ENCODE data around the gene ZFP69.
"Not testable (repeated sequence)": the region's sequence is repeated elsewhere in the genome, so short reads cannot be mapped to it uniquely, and the experiment has no call there.

Gene ZFP69

DNA sequence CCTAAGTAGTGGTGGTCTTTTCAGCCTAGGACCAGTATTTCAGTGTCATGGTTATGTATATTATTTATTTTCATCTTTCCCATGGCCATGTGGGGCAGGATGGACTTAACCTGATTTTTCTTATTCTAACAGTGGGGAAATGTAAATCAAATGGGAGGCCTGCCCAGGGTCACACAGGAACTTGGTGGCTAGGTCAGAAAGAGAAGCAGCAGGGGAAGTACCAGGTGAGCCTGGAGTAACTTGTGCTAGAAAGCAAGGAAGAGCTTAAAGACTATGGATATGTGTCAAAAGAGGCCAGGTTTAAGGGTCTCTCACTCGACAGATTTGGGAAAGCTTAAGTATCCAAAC, 25.9 kb upstream of the ZFP69 start:
- Histone ChIP-seq H3K4me1 (ENCODE audit: control insufficient read depth, insufficient read depth, low read length) (peaks cover 9% of the 10 kb centered on the region), H3K9me3 (ENCODE audit: control insufficient read depth in 2 of 2, low read length in 2 of 2) (peaks cover 2 to 6% of the 10 kb centered on the region in 2 donors), H3K27ac (ENCODE audit: low read length) (no peak overlapping the region), H3K9ac (ENCODE audit: low read length in 2 of 2) (no peak overlapping the region), H3K27me3 (ENCODE audit: control insufficient read depth in 1 of 2, insufficient read depth in 2 of 2, low read length in 2 of 2) (no peaks in the 10 kb centered on the region), H3K36me3 (ENCODE audit: control insufficient read depth in 2 of 2, insufficient read depth in 2 of 2, low read length in 2 of 2) (peaks cover 0 to 2% of the 10 kb centered on the region in 2 donors), H3K4me3 (ENCODE audit: low read length in 2 of 2) (peak overlapping the region in 1 of 2 donors; percentile 83)

DNA sequence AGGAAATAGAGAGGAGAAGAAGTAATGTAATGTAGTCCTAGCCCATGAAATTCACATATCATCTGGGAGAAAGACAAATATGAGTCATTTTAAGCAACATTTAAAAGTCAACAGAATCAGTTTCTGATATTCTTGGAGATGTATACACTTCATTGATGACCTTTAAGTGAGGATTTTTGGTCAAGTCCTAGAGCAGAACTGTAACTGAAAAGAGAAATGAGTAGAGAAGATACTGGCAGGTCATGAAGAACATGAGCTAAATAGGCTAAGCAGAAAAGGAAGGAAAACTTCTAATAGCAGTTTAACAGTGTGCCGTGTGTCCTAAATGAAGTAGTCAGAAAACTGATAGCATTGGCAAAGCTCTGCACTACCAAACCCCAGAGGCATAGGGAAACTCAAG, 22.2 kb upstream of the ZFP69 start:
- Histone ChIP-seq H3K9ac (ENCODE audit: low read length in 2 of 2) (no peak overlapping the region), H3K27ac (ENCODE audit: low read length) (no peak overlapping the region), H3K36me3 (ENCODE audit: control insufficient read depth in 2 of 2, insufficient read depth in 2 of 2, low read length in 2 of 2) (peaks cover 11% of the 10 kb centered on the region in 2 donors), H3K4me3 (ENCODE audit: low read length in 2 of 2) (no peak overlapping the region), H3K9me3 (ENCODE audit: control insufficient read depth in 2 of 2, low read length in 2 of 2) (peaks cover 11 to 19% of the 10 kb centered on the region in 2 donors), H3K4me1 (ENCODE audit: control insufficient read depth, insufficient read depth, low read length) (peaks cover 9% of the 10 kb centered on the region), H3K27me3 (ENCODE audit: control insufficient read depth in 1 of 2, insufficient read depth in 2 of 2, low read length in 2 of 2) (no peaks in the 10 kb centered on the region)

DNA sequence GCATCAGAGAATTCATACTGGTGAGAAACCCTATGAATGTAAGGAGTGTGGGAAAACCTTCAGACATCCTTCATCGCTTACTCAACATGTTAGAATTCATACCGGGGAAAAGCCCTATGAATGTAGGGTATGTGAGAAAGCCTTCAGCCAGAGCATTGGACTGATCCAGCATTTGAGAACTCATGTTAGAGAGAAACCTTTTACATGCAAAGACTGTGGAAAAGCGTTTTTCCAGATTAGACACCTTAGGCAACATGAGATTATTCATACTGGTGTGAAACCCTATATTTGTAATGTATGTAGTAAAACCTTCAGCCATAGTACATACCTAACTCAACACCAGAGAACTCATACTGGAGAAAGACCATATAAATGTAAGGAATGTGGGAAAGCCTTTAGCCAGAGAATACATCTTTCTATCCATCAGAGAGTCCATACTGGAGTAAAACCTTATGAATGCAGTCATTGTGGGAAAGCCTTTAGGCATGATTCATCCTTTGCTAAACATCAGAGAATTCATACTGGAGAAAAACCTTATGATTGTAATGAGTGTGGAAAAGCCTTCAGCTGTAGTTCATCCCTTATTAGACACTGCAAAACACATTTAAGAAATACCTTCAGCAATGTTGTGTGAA, 14.0 kb upstream of the ZFP69 start:
- peak overlapping the region in 1 of 2 donors; percentile 11 for H3K4me3 ChIP-seq (ENCODE audit: low read length in 2 of 2)

DNA sequence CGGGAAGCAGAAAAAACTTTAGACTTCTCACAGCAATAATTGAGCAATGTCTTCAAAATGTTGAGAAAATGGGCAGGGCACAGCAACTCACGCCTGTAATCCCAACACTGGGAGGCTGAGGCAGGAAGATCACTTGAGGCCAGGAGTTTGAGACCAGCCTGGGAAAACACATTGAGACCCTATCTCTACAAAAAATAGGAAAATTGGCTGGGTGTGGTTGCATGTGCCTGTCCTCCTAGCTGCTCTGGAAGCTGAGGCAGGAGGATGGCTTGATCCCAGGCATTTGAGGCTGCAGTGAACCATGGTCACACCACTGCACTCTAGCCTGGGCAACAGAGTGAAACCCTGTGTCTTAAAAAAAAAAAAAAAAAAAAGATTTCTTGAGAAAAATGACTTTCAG, 7.8 kb upstream of the ZFP69 start:
- Histone ChIP-seq H3K36me3 (ENCODE audit: control insufficient read depth in 2 of 2, insufficient read depth in 2 of 2, low read length in 2 of 2) (no peaks in the 10 kb centered on the region), H3K4me3 (ENCODE audit: low read length in 2 of 2) (no peak overlapping the region), H3K27ac (ENCODE audit: low read length) (no peak overlapping the region), H3K9me3 (ENCODE audit: control insufficient read depth in 2 of 2, low read length in 2 of 2) (peaks cover 19 to 43% of the 10 kb centered on the region in 2 donors), H3K4me1 (ENCODE audit: control insufficient read depth, insufficient read depth, low read length) (no peaks in the 10 kb centered on the region), H3K27me3 (ENCODE audit: control insufficient read depth in 1 of 2, insufficient read depth in 2 of 2, low read length in 2 of 2) (no peaks in the 10 kb centered on the region), H3K9ac (ENCODE audit: low read length in 2 of 2) (no peak overlapping the region)

More for the DNA sequence above, 14.0 kb upstream of the ZFP69 start:
- Histone ChIP-seq H3K4me1 (ENCODE audit: control insufficient read depth, insufficient read depth, low read length) (no peaks in the 10 kb centered on the region), H3K9ac (ENCODE audit: low read length in 2 of 2) (no peak overlapping the region), H3K9me3 (ENCODE audit: control insufficient read depth in 2 of 2, low read length in 2 of 2) (peaks cover 30 to 59% of the 10 kb centered on the region in 2 donors), H3K27me3 (ENCODE audit: control insufficient read depth in 1 of 2, insufficient read depth in 2 of 2, low read length in 2 of 2) (no peaks in the 10 kb centered on the region), H3K36me3 (ENCODE audit: control insufficient read depth in 2 of 2, insufficient read depth in 2 of 2, low read length in 2 of 2) (peaks cover under 1 to 4% of the 10 kb centered on the region in 2 donors), H3K27ac (ENCODE audit: low read length) (no peak overlapping the region)

DNA sequence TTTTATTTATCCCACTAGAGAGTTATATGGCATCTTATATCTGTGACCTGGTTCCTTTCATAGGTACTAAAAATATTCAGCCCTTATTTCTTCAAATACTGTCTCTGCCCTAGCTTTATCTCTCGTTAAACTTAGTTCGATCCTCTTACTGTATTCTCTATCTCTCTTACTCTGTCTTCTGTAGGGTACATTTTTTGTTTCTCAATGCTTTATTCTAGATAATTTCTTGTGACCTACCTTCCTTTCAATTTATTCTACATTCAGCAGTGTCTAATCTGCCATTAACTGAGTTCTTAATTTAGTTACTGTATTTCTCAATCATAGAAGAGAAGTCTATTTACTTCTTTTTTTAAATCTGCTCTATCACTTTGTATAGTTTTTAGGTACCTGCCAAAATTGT, 1.8 kb upstream of the ZFP69 start:
- H3K27ac ChIP-seq (ENCODE audit: low read length), result no peak overlapping the region
- peaks cover 0 to 12% of the 10 kb centered on the region in 2 donors for H3K9me3 ChIP-seq (ENCODE audit: control insufficient read depth in 2 of 2, low read length in 2 of 2)
- H3K4me3 ChIP-seq (ENCODE audit: low read length in 2 of 2), result no peak overlapping the region
- H3K27me3 ChIP-seq (ENCODE audit: control insufficient read depth in 1 of 2, insufficient read depth in 2 of 2, low read length in 2 of 2), result no peaks in the 10 kb centered on the region
- no peak overlapping the region for H3K9ac ChIP-seq (ENCODE audit: low read length in 2 of 2)
- H3K4me1 ChIP-seq (ENCODE audit: control insufficient read depth, insufficient read depth, low read length), result peaks cover 10% of the 10 kb centered on the region
- no peaks in the 10 kb centered on the region for H3K36me3 ChIP-seq (ENCODE audit: control insufficient read depth in 2 of 2, insufficient read depth in 2 of 2, low read length in 2 of 2)

DNA sequence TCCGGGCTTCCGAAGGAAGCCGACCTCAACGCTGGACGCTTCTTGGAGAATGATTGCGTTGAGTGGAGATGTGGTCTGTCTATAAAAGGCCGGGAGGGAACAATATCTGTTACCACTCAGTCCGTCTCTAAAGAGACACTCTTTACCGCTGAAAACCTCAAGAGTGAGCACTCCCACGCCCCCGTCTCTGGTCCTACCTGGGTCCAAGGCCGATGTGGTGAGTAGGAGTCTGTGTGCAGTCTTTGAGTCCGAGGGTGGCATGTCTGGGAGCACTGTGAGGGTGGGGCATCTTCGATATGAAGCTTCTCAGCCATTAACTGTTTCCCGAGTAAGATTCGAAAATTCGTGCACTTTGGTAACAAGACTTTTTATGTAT, 576 bp downstream of the ZFP69 start:
- Histone ChIP-seq H3K9me3 (ENCODE audit: control insufficient read depth in 2 of 2, low read length in 2 of 2) (peaks cover 0 to 8% of the 10 kb centered on the region in 2 donors), H3K36me3 (ENCODE audit: control insufficient read depth in 2 of 2, insufficient read depth in 2 of 2, low read length in 2 of 2) (peaks cover 5 to 7% of the 10 kb centered on the region in 2 donors), H3K27me3 (ENCODE audit: control insufficient read depth in 1 of 2, insufficient read depth in 2 of 2, low read length in 2 of 2) (no peaks in the 10 kb centered on the region), H3K27ac (ENCODE audit: low read length) (peak overlapping the region; percentile 24), H3K9ac (ENCODE audit: low read length in 2 of 2) (peak overlapping the region; percentile 54 to 82), H3K4me3 (ENCODE audit: low read length in 2 of 2) (peak overlapping the region; percentile 78 to 85), H3K4me1 (ENCODE audit: control insufficient read depth, insufficient read depth, low read length) (peaks cover 10% of the 10 kb centered on the region)

DNA sequence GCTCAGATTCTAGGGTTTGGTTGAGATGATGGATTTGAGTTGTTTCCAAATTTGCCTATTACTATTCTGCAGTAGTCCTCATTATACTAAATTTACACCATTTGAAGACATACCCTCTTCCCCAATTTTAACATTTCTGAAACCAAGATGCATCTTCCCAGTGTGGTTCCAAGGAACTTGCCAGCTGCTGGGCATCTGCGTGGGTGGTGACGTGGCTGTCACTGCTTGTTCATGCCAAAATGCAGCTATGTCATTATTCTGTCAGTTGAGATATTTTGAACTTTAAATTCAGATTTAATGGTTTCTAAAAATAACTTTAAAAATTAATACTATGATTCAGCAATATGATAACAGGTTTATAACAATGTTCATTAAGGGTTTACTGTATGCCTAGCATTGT, 1.2 kb downstream of the ZFP69 start:
- Histone ChIP-seq H3K36me3 (ENCODE audit: control insufficient read depth in 2 of 2, insufficient read depth in 2 of 2, low read length in 2 of 2) (peaks cover 5 to 9% of the 10 kb centered on the region in 2 donors), H3K4me3 (ENCODE audit: low read length in 2 of 2) (peak overlapping the region; percentile 78 to 85), H3K27me3 (ENCODE audit: control insufficient read depth in 1 of 2, insufficient read depth in 2 of 2, low read length in 2 of 2) (no peaks in the 10 kb centered on the region), H3K9ac (ENCODE audit: low read length in 2 of 2) (peak overlapping the region in 1 of 2 donors; percentile 82), H3K4me1 (ENCODE audit: control insufficient read depth, insufficient read depth, low read length) (peaks cover 10% of the 10 kb centered on the region), H3K9me3 (ENCODE audit: control insufficient read depth in 2 of 2, low read length in 2 of 2) (peaks cover 0 to 5% of the 10 kb centered on the region in 2 donors), H3K27ac (ENCODE audit: low read length) (no peak overlapping the region)

DNA sequence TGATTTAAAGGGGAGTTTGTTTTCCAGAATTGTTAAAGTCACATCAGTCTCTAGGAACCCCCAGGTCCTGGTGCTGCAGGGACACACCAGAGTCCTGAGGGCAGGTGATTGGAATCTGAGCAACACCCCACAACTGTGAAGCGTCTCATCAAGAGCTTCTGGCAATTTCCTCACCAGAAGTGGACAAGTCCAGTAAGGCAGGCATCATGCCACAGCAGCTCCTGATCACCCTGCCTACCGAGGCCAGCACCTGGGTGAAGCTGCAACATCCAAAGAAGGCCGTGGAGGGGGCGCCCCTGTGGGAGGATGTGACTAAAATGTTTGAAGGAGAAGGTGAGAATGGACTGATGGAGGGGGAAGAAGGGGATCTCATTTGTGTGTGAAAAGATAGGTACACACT, 2.1 kb downstream of the ZFP69 start:
- no peak overlapping the region for H3K9ac ChIP-seq (ENCODE audit: low read length in 2 of 2)
- H3K9me3 ChIP-seq (ENCODE audit: control insufficient read depth in 2 of 2, low read length in 2 of 2), result peaks cover 0 to 4% of the 10 kb centered on the region in 2 donors
- H3K36me3 ChIP-seq (ENCODE audit: control insufficient read depth in 2 of 2, insufficient read depth in 2 of 2, low read length in 2 of 2), result peaks cover 5 to 11% of the 10 kb centered on the region in 2 donors
- H3K27ac ChIP-seq (ENCODE audit: low read length), result no peak overlapping the region
- no peaks in the 10 kb centered on the region for H3K27me3 ChIP-seq (ENCODE audit: control insufficient read depth in 1 of 2, insufficient read depth in 2 of 2, low read length in 2 of 2)
- H3K4me1 ChIP-seq (ENCODE audit: control insufficient read depth, insufficient read depth, low read length), result peaks cover 10% of the 10 kb centered on the region
- no peak overlapping the region for H3K4me3 ChIP-seq (ENCODE audit: low read length in 2 of 2)

DNA sequence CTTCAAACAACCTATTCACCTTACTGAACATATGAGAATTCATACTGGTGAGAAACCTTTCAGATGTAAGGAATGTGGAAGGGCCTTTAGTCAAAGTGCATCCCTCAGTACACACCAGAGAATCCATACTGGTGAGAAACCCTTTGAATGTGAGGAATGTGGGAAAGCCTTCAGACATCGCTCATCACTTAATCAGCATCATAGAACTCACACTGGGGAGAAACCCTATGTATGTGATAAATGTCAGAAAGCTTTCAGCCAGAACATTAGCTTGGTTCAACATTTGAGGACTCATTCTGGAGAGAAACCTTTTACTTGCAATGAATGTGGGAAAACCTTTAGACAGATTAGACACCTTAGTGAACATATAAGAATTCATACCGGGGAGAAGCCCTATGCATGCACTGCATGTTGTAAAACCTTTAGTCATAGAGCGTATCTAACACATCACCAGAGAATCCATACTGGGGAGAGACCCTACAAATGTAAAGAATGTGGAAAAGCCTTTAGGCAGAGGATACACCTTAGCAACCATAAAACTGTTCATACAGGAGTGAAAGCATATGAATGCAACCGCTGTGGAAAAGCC, 18.3 kb downstream of the ZFP69 start:
- peaks cover 13 to 40% of the 10 kb centered on the region in 2 donors for H3K9me3 ChIP-seq (ENCODE audit: control insufficient read depth in 2 of 2, low read length in 2 of 2)
- no peak overlapping the region for H3K27ac ChIP-seq (ENCODE audit: low read length)

DNA sequence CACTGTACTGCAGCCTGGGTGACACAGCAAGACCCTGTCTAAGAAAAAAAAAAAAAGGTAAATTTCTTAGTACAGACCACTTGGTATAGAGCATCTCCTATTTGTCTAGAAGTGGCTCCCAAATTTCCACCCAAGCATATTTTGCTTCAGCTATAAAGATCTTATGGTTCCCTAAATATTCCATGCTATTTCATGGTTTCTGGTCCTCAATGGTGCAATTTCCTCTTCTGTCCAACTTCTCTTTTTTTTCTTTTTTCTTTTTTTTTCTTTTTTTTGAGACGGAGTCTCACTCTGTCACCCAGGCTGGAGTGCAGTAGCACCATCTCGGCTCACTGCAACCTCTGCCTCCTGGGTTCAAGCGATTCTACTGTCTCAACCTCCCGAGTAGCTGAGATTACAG, 25.6 kb downstream of the ZFP69 start:
- not testable (repeated sequence) for H3K36me3 ChIP-seq (ENCODE audit: control insufficient read depth in 2 of 2, insufficient read depth in 2 of 2, low read length in 2 of 2); H3K4me1 ChIP-seq (ENCODE audit: control insufficient read depth, insufficient read depth, low read length); H3K4me3 ChIP-seq (ENCODE audit: low read length in 2 of 2); H3K9ac ChIP-seq (ENCODE audit: low read length in 2 of 2); H3K27me3 ChIP-seq (ENCODE audit: control insufficient read depth in 1 of 2, insufficient read depth in 2 of 2, low read length in 2 of 2); H3K27ac ChIP-seq (ENCODE audit: low read length)
- H3K9me3 ChIP-seq (ENCODE audit: control insufficient read depth in 2 of 2, low read length in 2 of 2), result peaks cover 0 to 16% of the 10 kb centered on the region in 2 donors

More for the DNA sequence above, 18.3 kb downstream of the ZFP69 start:
- Histone ChIP-seq H3K4me3 (ENCODE audit: low read length in 2 of 2) (peak overlapping the region in 1 of 2 donors; percentile 27), H3K36me3 (ENCODE audit: control insufficient read depth in 2 of 2, insufficient read depth in 2 of 2, low read length in 2 of 2) (peaks cover 17 to 34% of the 10 kb centered on the region in 2 donors), H3K27me3 (ENCODE audit: control insufficient read depth in 1 of 2, insufficient read depth in 2 of 2, low read length in 2 of 2) (no peaks in the 10 kb centered on the region), H3K4me1 (ENCODE audit: control insufficient read depth, insufficient read depth, low read length) (no peaks in the 10 kb centered on the region), H3K9ac (ENCODE audit: low read length in 2 of 2) (no peak overlapping the region)

DNA sequence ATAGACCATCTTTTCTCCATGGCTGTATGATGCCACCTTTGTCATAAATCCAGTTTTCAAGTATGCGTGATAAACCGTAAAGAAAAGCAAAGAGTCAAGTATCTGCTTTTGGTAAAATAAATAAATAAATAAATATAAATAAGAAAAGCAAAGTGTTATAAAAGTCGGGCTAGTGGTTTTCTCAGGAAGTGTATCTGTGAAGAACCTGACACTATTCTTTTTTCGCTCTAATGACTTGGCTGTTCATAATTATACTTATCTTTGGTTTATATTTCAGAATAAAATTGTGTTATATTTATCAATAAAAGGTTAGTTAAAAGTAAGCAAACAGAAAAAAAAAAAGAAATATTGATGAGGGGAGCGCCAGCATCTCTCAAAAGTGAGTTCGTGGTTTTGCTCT, 30.9 kb downstream of the ZFP69 start:
- no peaks in the 10 kb centered on the region for H3K9me3 ChIP-seq (ENCODE audit: control insufficient read depth in 2 of 2, low read length in 2 of 2)
- H3K4me3 ChIP-seq (ENCODE audit: low read length in 2 of 2), result peak overlapping the region; percentile 87 to 94
- no peaks in the 10 kb centered on the region for H3K27me3 ChIP-seq (ENCODE audit: control insufficient read depth in 1 of 2, insufficient read depth in 2 of 2, low read length in 2 of 2)
- H3K36me3 ChIP-seq (ENCODE audit: control insufficient read depth in 2 of 2, insufficient read depth in 2 of 2, low read length in 2 of 2), result no peaks in the 10 kb centered on the region
- peak overlapping the region; percentile 49 for H3K27ac ChIP-seq (ENCODE audit: low read length)
- H3K9ac ChIP-seq (ENCODE audit: low read length in 2 of 2), result peak overlapping the region; percentile 84 to 86
- H3K4me1 ChIP-seq (ENCODE audit: control insufficient read depth, insufficient read depth, low read length), result peaks cover 11% of the 10 kb centered on the region
